Endothelial cell of umbilical vein (primary cell): ENCODE data around the gene GRK5. TPM values are rescaled to one million over a fixed set of nuclear protein-coding genes. Genes with fewer than 3 reads are reported as not detected.

ENCODE experiments used
- Bru-seq: library from RNA; stranded (reverse); fragments of 400-500 nt; gene quantifications from one replicate; lab custom pipeline; 2021; lab: Mats Ljungman, UMichigan
- BruChase-seq, 2 experiments: library from RNA; stranded (reverse); fragments of 400-500 nt; gene quantifications; one replicate each; lab custom pipeline; 2021; lab: Mats Ljungman, UMichigan
- BruUV-seq: library from RNA; stranded (reverse); fragments of 400-500 nt; replicated peaks from 2 replicates; lab custom pipeline; 2021; lab: Mats Ljungman, UMichigan
- CTCF ChIA-PET: fragments of 300-600, 350-600 bp; sonication (Branson Sonifier 250); formaldehyde crosslinking; loops from one replicate; lab custom pipeline; 2021; ENCODE audit warnings: antibody characterized with exemption, inconsistent platforms; lab: Charles Lee
- POLR2A ChIA-PET: fragments of 300-600, 350-600 bp; sonication (Branson Sonifier 250); formaldehyde crosslinking; loops from one replicate; lab custom pipeline; 2021; ENCODE audit warnings: antibody characterized with exemption, inconsistent platforms; lab: Charles Lee
- DNase-seq: peaks from one replicate; pipeline ENCODE4 v3.0.0-alpha.2; 2011; ENCODE audit warnings: low read depth, low spot score
- FAIRE-seq: peaks from 2 replicates; lab custom pipeline; 2011; peaks lifted over from hg19 to GRCh38; lab: Jason Lieb, UNC
- H2AFZ ChIP-seq: 2 replicates; pipeline ENCODE4 v1.6.0; 2012; ENCODE audit warnings: low read depth, low read length, control low read depth, inconsistent platforms
- H3K27ac ChIP-seq: 2 replicates; pipeline ENCODE4 v1.5.1; 2011; ENCODE audit warnings: low read depth, mild to moderate bottlenecking, control low read depth, low read length, moderate library complexity; ENCODE audit not compliant: insufficient read depth
- H3K27me3 ChIP-seq, 2 experiments: 2 replicates each; pipeline versions ENCODE4 v1.6.0 to v1.6.1; 2011; ENCODE audit warnings: low read length in 2 of 2, mixed read lengths in 1 of 2; ENCODE audit not compliant: control insufficient read depth in 2 of 2, insufficient read depth in 2 of 2
- H3K36me3 ChIP-seq, 2 experiments: 2 replicates in 1 of 2; 3 replicates in 1 of 2; pipeline ENCODE4 v1.5.1; 2011; ENCODE audit warnings: low read length in 2 of 2, mild to moderate bottlenecking in 1 of 2, moderate library complexity in 1 of 2; ENCODE audit not compliant: control insufficient read depth in 2 of 2, insufficient read depth in 2 of 2; ENCODE audit errors: extremely low read depth in 1 of 2
- H3K4me1 ChIP-seq: 3 replicates; pipeline ENCODE4 v1.5.1; 2011; ENCODE audit warnings: mild to moderate bottlenecking, low read length; ENCODE audit not compliant: control insufficient read depth, insufficient read depth; ENCODE audit errors: extremely low read depth
- H3K4me2 ChIP-seq: 2 replicates; pipeline ENCODE4 v1.6.1; 2011; ENCODE audit warnings: low read length, control low read depth, mixed read lengths; ENCODE audit not compliant: insufficient read depth
- H3K4me3 ChIP-seq, 3 experiments: fragments of 200-600 bp in 1 of 3; sonication (generic), shearing (Covaris generic) in 1 of 3; replicated peaks in 1 of 3; 2 replicates each; pipeline ENCODE4 v1.5.1; 2011 to 2016; ENCODE audit warnings: control low read depth in 3 of 3, low read length in 3 of 3, mild to moderate bottlenecking in 2 of 3, inconsistent platforms in 1 of 3, low read depth in 1 of 3, moderate library complexity in 1 of 3; ENCODE audit not compliant: insufficient read depth in 1 of 3
- H3K79me2 ChIP-seq: 2 replicates; pipeline ENCODE4 v1.6.0; 2012; ENCODE audit warnings: low read length, inconsistent platforms; ENCODE audit not compliant: control insufficient read depth, insufficient read depth
- H3K9ac ChIP-seq: replicated peaks from 2 replicates; pipeline ENCODE3; 2011; ENCODE audit warnings: low read length, control low read depth; ENCODE audit not compliant: insufficient read depth; ENCODE audit errors: extremely low read depth
- H3K9me1 ChIP-seq: replicated peaks from 3 replicates; pipeline ENCODE4 v1.6.0; 2011; ENCODE audit warnings: mild to moderate bottlenecking, low read length; ENCODE audit not compliant: control insufficient read depth, insufficient read depth; ENCODE audit errors: extremely low read depth
- H3K9me3 ChIP-seq: replicated peaks from 2 replicates; pipeline ENCODE4 v1.5.1; 2012; ENCODE audit warnings: low read length, inconsistent platforms; ENCODE audit not compliant: control insufficient read depth, insufficient read depth
- H4K20me1 ChIP-seq: replicated peaks from 2 replicates; pipeline ENCODE3; 2011; ENCODE audit warnings: mild to moderate bottlenecking, low read length; ENCODE audit not compliant: control insufficient read depth, insufficient read depth; ENCODE audit errors: extremely low read depth
- EZH2 ChIP-seq: IDR thresholded peaks from 2 replicates; pipeline ENCODE4 v1.6.1; 2012; ENCODE audit warnings: borderline replicate concordance, low read depth, mild to moderate bottlenecking, moderate library complexity, low read length, inconsistent platforms; ENCODE audit not compliant: severe bottlenecking
- FOS ChIP-seq: IDR thresholded peaks from 2 replicates; pipeline ENCODE4 v1.6.1; 2011; ENCODE audit warnings: mild to moderate bottlenecking, low read length, moderate library complexity, borderline replicate concordance; ENCODE audit not compliant: insufficient read depth
- GATA2 ChIP-seq: IDR thresholded peaks from 2 replicates; pipeline ENCODE4 v1.7.0; 2011; ENCODE audit warnings: low read depth, mild to moderate bottlenecking, moderate library complexity, mixed read lengths, low read length; ENCODE audit not compliant: insufficient read length, insufficient read depth
- MYC ChIP-seq: IDR thresholded peaks from one replicate; pipeline ENCODE4 v1.6.1; 2011; ENCODE audit warnings: mild to moderate bottlenecking, low read depth, low read length
- POLR2A ChIP-seq: IDR thresholded peaks from 2 replicates; pipeline ENCODE4 v1.6.1; 2012; ENCODE audit warnings: low read depth, mild to moderate bottlenecking, control low read depth, low read length
- POLR2AphosphoS5 ChIP-seq: IDR thresholded peaks from 2 replicates; pipeline ENCODE4 v1.6.1; 2012; ENCODE audit warnings: low read depth, mild to moderate bottlenecking, control low read depth, low read length, moderate library complexity; ENCODE audit not compliant: insufficient read depth
- dilution Hi-C: fragments of 300-500 bp; cut with MboI; formaldehyde crosslinking; loops from one replicate; pipeline ENCODE4 v1.15.0; 2019; ENCODE audit warnings: low sequenced_read_pairs; ENCODE audit not compliant: extremely low pct_ligation_motif_present
- intact Hi-C: fragments of 100-400 bp; cut with micrococcal nuclease; formaldehyde crosslinking; loops from one replicate; pipeline ENCODE4 v1.10.0; 2022
- long read RNA-seq: library from polyadenylated mRNA; stranded (forward); transcript quantifications from one replicate; pipeline ENCODE4 v2.0.0, GENCODE V29; 2021
- polyA minus RNA-seq, 3 experiments: library from RNA; depleted of rRNA, polyadenylated mRNA; stranded (reverse); fragments of >200 nt; gene quantifications; 1 replicate in 1 of 3; 2 replicates in 2 of 3; pipeline ENCODE4 v1.2.3, GENCODE V29; 2011
- polyA plus RNA-seq, 4 experiments: library from polyadenylated mRNA; depleted of rRNA in 3 of 4; stranded (reverse) in 3 of 4; unstranded in 1 of 4; fragments of >200 nt; gene quantifications; 2 replicates each; pipeline versions ENCODE4 v1.2.1 to v1.2.3, GENCODE V29; 2011 to 2012; ENCODE audit warnings: missing spikeins in 1 of 4
- total RNA-seq: library from RNA; stranded (reverse); gene quantifications from 2 replicates; pipeline ENCODE4 v1.2.3, GENCODE V29; 2021
- TF ChIP-seq, protein P1 (sequence below): IDR thresholded peaks from 2 replicates; pipeline ENCODE4 v1.6.1; 2011; ENCODE audit not compliant: insufficient read depth, insufficient read length
- TF ChIP-seq, protein P2 (sequence below), 2 donors: IDR thresholded peaks; 1 replicate in 1 of 2; 2 replicates in 1 of 2; pipeline ENCODE4 v1.5.1; 2011; ENCODE audit warnings: low read length in 2 of 2, mild to moderate bottlenecking in 2 of 2, moderate library complexity in 2 of 2, control low read depth in 1 of 2, inconsistent platforms in 1 of 2, low read depth in 1 of 2; ENCODE audit not compliant: insufficient read depth in 1 of 2; ENCODE audit errors: extremely low read depth in 1 of 2

The GRK5 gene
- total RNA-seq (29.1 and 29.5 TPM in 2 replicates), polyA plus RNA-seq (9.6 and 13.1 TPM in 2 replicates), polyA minus RNA-seq (9.6 and 16.1 TPM in 2 replicates), Bru-seq, nascent RNA (percentile 75 among the genes with signal in this experiment), BruChase-seq, experiment 1, labeled RNA remaining after a 6-hour chase (percentile 80 among the genes with signal in this experiment), BruChase-seq, experiment 2, labeled RNA remaining after a 2-hour chase (percentile 75 among the genes with signal in this experiment)
- 17.0 and 17.2 TPM in 2 replicates for polyA plus RNA-seq (2011; cell fraction: cytosol; rRNA removed)
- 18.3 and 19.9 TPM in 2 replicates for polyA plus RNA-seq (2011; cell fraction: nucleus; rRNA removed)
- 18.3 and 20.4 TPM in 2 replicates for polyA plus RNA-seq (2012)
- polyA minus RNA-seq (2011; cell fraction: cytosol; rRNA and poly(A)+ RNA removed), result 5.8 TPM
- 6.0 and 7.9 TPM in 2 replicates for polyA minus RNA-seq (2011; cell fraction: nucleus; rRNA and poly(A)+ RNA removed)
- long read RNA-seq, transcript GRK5-202 (16 exons, 2,654 nt), result major isoform, 19 of 31 reads
- long read RNA-seq, partial matches to known transcripts, result 2 of 31 reads
- long read RNA-seq, other reads (novel, unspliced or antisense), result 10 of 31 reads

DNA sequence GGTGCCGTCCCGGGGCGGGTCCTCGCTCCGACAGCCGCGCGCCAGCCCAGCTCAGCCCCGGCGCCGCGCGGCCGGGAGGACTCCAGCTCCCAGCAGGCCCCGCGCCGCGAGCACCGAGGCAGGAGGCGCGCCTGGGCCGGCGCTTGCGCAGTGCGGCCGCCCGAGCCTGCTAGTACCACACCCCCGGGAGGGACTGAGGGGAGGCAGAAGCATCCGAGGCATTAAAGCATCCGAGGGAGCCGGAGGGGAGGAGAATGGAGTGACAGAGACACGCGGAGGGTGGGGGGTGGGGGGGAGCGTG is at the start of gene GRK5:
Gene GRK5 (plus strand): TSS at position 206 of the 301 bp plus-strand sequence. CDS start 347 bp downstream, outside the sequence.
- TF ChIP-seq POLR2AphosphoS5, result no peak
- TF ChIP-seq, protein P1, sequence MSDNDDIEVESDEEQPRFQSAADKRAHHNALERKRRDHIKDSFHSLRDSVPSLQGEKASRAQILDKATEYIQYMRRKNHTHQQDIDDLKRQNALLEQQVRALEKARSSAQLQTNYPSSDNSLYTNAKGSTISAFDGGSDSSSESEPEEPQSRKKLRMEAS, result no peak
- no peak for TF ChIP-seq EZH2
- no peak for TF ChIP-seq POLR2A
- TF ChIP-seq GATA2, result no peak
- TF ChIP-seq FOS, result no peak
- TF ChIP-seq, protein P2, sequence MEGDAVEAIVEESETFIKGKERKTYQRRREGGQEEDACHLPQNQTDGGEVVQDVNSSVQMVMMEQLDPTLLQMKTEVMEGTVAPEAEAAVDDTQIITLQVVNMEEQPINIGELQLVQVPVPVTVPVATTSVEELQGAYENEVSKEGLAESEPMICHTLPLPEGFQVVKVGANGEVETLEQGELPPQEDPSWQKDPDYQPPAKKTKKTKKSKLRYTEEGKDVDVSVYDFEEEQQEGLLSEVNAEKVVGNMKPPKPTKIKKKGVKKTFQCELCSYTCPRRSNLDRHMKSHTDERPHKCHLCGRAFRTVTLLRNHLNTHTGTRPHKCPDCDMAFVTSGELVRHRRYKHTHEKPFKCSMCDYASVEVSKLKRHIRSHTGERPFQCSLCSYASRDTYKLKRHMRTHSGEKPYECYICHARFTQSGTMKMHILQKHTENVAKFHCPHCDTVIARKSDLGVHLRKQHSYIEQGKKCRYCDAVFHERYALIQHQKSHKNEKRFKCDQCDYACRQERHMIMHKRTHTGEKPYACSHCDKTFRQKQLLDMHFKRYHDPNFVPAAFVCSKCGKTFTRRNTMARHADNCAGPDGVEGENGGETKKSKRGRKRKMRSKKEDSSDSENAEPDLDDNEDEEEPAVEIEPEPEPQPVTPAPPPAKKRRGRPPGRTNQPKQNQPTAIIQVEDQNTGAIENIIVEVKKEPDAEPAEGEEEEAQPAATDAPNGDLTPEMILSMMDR (IDR thresholded peaks at IDR 0.05; ENCODE audit: extremely low read depth in 1 of 2, insufficient read depth in 1 of 2, low read depth in 1 of 2, low read length in 2 of 2), result no peak
- TF ChIP-seq MYC, result no peak
- H3K9ac ChIP-seq, result peak within 1 kb of the TSS; percentile 83
- H2AFZ ChIP-seq, result peak within 1 kb of the TSS; percentile 84
- no peaks in the 10 kb centered on the region for H3K9me3 ChIP-seq
- no TSS peak for BruUV-seq
- POLR2A ChIA-PET, result interaction anchor here (0.6 to 1.6 kb wide), 6 partner anchors 9 to 238 kb away, joined by 3 to 5 read pairs (median 3); no protein-coding TSS in a partner anchor
- dilution Hi-C loops, result no loop called here
- H3K9me1 ChIP-seq, result no peaks in the 10 kb centered on the region
- H3K79me2 ChIP-seq, result peaks cover 22% of the 10 kb centered on the region
- intact Hi-C loops, result loop anchor here (1.0 to 10.0 kb wide), 2 partner anchors 40 to 447 kb away; partner anchors contain the start of gene BAG3
- H3K36me3 ChIP-seq, result no peaks in the 10 kb centered on the region
- CTCF ChIA-PET, result interaction anchor here (0.6 to 8.6 kb wide), 44 partner anchors 9 to 399 kb away, joined by 3 to 180 read pairs (median 7); partner anchors contain the start of gene RGS10
- no peaks in the 10 kb centered on the region for H3K27me3 ChIP-seq
- no peak for FAIRE-seq
- H3K4me2 ChIP-seq, result peak within 1 kb of the TSS; percentile 94
- no peaks in the 10 kb centered on the region for H4K20me1 ChIP-seq
- peak within 1 kb of the TSS; percentile 68 to 90 (median 74) for H3K4me3 ChIP-seq
- DNase-seq, result peak; percentile 95
- H3K27ac ChIP-seq, result peak within 1 kb of the TSS; percentile 92
- H3K4me1 ChIP-seq, result peaks cover 61% of the 10 kb centered on the region
